GM23338 (cell line): ENCODE results near the gene GADD45B. TPM values are rescaled to one million over a fixed set of nuclear protein-coding genes. Genes with fewer than 3 reads are reported as not detected.
"Not testable (repeated sequence)": the region's sequence is repeated elsewhere in the genome, so short reads cannot be mapped to it uniquely, and the experiment has no call there.

Experiments used
- ATAC-seq: fragments of 200-7000 bp; cut with Tn5 transposase; 3 replicates; pipeline ENCODE4 v1.9.1; 2020
- DNase-seq: peaks from one replicate; pipeline ENCODE4 v3.0.0-alpha.2; 2015; ENCODE audit warnings: low spot score
- H2AFZ ChIP-seq: fragments of 200-600 bp; sonication (generic); 2 replicates; pipeline ENCODE4 v1.8.0; 2016; ENCODE audit warnings: antibody characterized with exemption, mild to moderate bottlenecking, moderate library complexity
- H3F3A ChIP-seq: fragments of 200-600 bp; sonication (generic); replicated peaks from 2 replicates; pipeline ENCODE4 v1.8.0; 2017; ENCODE audit warnings: antibody characterized with exemption, mixed run types, low read depth
- H3K27ac ChIP-seq: fragments of 200-600 bp; sonication (generic); 2 replicates; pipeline ENCODE4 v1.6.1; 2016; ENCODE audit warnings: low read depth
- H3K27me3 ChIP-seq: fragments of 200-600 bp; sonication (generic); 2 replicates; pipeline ENCODE4 v1.8.0; 2016; ENCODE audit warnings: mild to moderate bottlenecking, mixed run types, moderate library complexity; ENCODE audit not compliant: insufficient read depth
- H3K36me3 ChIP-seq: fragments of 200-600 bp; sonication (generic); 2 replicates; pipeline ENCODE4 v1.8.0; 2016; ENCODE audit warnings: mild to moderate bottlenecking; ENCODE audit not compliant: insufficient read depth
- H3K4me1 ChIP-seq: fragments of 200-600 bp; sonication (generic); 2 replicates; pipeline ENCODE4 v1.8.0; 2016; ENCODE audit warnings: mild to moderate bottlenecking, moderate library complexity; ENCODE audit not compliant: insufficient read depth
- H3K4me2 ChIP-seq: fragments of 200-600 bp; sonication (generic); 2 replicates; pipeline ENCODE4 v1.7.1; 2017; ENCODE audit warnings: mixed run types
- H3K4me3 ChIP-seq: fragments of 200-600 bp; sonication (generic); 2 replicates; pipeline ENCODE4 v1.6.1; 2016; ENCODE audit warnings: mixed run types
- H3K79me2 ChIP-seq: fragments of 200-600 bp; sonication (generic); replicated peaks from 2 replicates; pipeline ENCODE4 v1.8.0; 2017; ENCODE audit warnings: mild to moderate bottlenecking; ENCODE audit not compliant: insufficient read depth
- H3K9me2 ChIP-seq: fragments of 200-600 bp; sonication (generic); 2 replicates; pipeline ENCODE4 v1.8.0; 2017; ENCODE audit not compliant: insufficient read depth
- H4K20me1 ChIP-seq: fragments of 200-600 bp; sonication (generic); replicated peaks from 2 replicates; pipeline ENCODE4 v1.8.0; 2017; ENCODE audit warnings: mild to moderate bottlenecking; ENCODE audit not compliant: insufficient read depth
- H3K27ac Mint-ChIP-seq: 2 replicates; pipeline ENCODE4 v1.8.0; 2020; ENCODE audit warnings: inconsistent platforms, mild to moderate bottlenecking, moderate library complexity, mixed read lengths
- H3K27me3 Mint-ChIP-seq: 3 replicates; pipeline ENCODE4 v1.8.0; 2022; ENCODE audit warnings: low read depth, mild to moderate bottlenecking, moderate library complexity, mixed read lengths, inconsistent platforms; ENCODE audit not compliant: insufficient read depth, poor library complexity
- H3K36me3 Mint-ChIP-seq: 3 replicates; pipeline ENCODE4 v1.8.0; 2021; ENCODE audit warnings: low read depth, mild to moderate bottlenecking, inconsistent platforms, moderate library complexity, mixed read lengths
- H3K4me1 Mint-ChIP-seq: 3 replicates; pipeline ENCODE4 v1.8.0; 2020; ENCODE audit warnings: mild to moderate bottlenecking, inconsistent platforms, mixed read lengths
- H3K4me3 Mint-ChIP-seq: 3 replicates; pipeline ENCODE4 v1.8.0; 2021; ENCODE audit warnings: moderate library complexity, mild to moderate bottlenecking, inconsistent platforms, mixed read lengths
- H3K9me3 Mint-ChIP-seq: 3 replicates; pipeline ENCODE4 v1.8.0; 2020; ENCODE audit warnings: moderate library complexity, mild to moderate bottlenecking, inconsistent platforms, mixed read lengths
- CREB1 ChIP-seq: fragments of 250-450 bp; sonication (Bioruptor Pico); IDR thresholded peaks from 2 replicates; pipeline ENCODE4 v1.5.0; 2020; ENCODE audit warnings: low read depth, mild to moderate bottlenecking, moderate library complexity
- EZH2 ChIP-seq: fragments of 200-600 bp; sonication (generic); IDR thresholded peaks from one replicate; pipeline ENCODE4 v1.8.0; 2017; ENCODE audit warnings: antibody characterized with exemption, mild to moderate bottlenecking, low read depth; ENCODE audit not compliant: unreplicated experiment
- EZH2phosphoT487 ChIP-seq: fragments of 200-600 bp; sonication (generic); IDR thresholded peaks from one replicate; pipeline ENCODE4 v1.8.1; 2018; ENCODE audit warnings: antibody characterized with exemption; ENCODE audit not compliant: unreplicated experiment
- JUNB ChIP-seq: IDR thresholded peaks from one replicate; pipeline ENCODE4 v1.6.1; 2016; ENCODE audit warnings: antibody characterized with exemption; ENCODE audit not compliant: unreplicated experiment
- NANOG ChIP-seq: IDR thresholded peaks from 2 replicates; pipeline ENCODE4 v1.6.1; 2016; ENCODE audit warnings: antibody characterized with exemption, borderline replicate concordance
- POLR2AphosphoS5 ChIP-seq: IDR thresholded peaks from 2 replicates; pipeline ENCODE4 v1.6.1; 2016; ENCODE audit warnings: antibody characterized with exemption, low read depth
- STAT1 ChIP-seq: IDR thresholded peaks from one replicate; pipeline ENCODE4 v1.6.1; 2016; ENCODE audit warnings: antibody characterized with exemption; ENCODE audit not compliant: unreplicated experiment
- ZNF114 ChIP-seq: fragments of 250-450 bp; sonication (Bioruptor Pico); IDR thresholded peaks from 2 replicates; pipeline ENCODE4 v1.5.0; 2020; ENCODE audit warnings: mild to moderate bottlenecking, moderate library complexity
- ZNF331 ChIP-seq: fragments of 250-450 bp; sonication (Bioruptor Pico); IDR thresholded peaks from 2 replicates; pipeline ENCODE4 v1.5.0; 2020; ENCODE audit warnings: low read depth, mild to moderate bottlenecking, moderate library complexity
- polyA plus RNA-seq: library from polyadenylated mRNA; unstranded; fragments of >200 nt; fragmentation: Nextera tagmentation; extraction: Ambion mirVana; gene quantifications from 2 replicates; pipeline ENCODE4 v1.2.1, GENCODE V29; 2016
- total RNA-seq: library from RNA; depleted of rRNA; stranded (reverse); fragments of >200 nt; shearing (Covaris generic); gene quantifications from 2 replicates; pipeline ENCODE4 v1.2.3, GENCODE V29; 2014
- TF ChIP-seq, protein P1 (sequence below), 2 experiments: fragments of 200-600 bp in 1 of 2; sonication (generic) in 1 of 2; conservative IDR thresholded peaks; 2 replicates each; pipeline versions ENCODE4 v1.5.1 to v1.6.1; 2016 to 2017; ENCODE audit warnings: antibody characterized with exemption in 2 of 2, low read depth in 2 of 2, mild to moderate bottlenecking in 2 of 2, moderate library complexity in 1 of 2
- TF ChIP-seq, protein P2 (sequence below): IDR thresholded peaks from 2 replicates; pipeline ENCODE4 v1.6.1; 2016; ENCODE audit warnings: antibody characterized with exemption

GADD45B gene
- total and polyA plus RNA-seq, 2 experiments from 2014 or later, result 12.3 to 16.6 TPM

DNA sequence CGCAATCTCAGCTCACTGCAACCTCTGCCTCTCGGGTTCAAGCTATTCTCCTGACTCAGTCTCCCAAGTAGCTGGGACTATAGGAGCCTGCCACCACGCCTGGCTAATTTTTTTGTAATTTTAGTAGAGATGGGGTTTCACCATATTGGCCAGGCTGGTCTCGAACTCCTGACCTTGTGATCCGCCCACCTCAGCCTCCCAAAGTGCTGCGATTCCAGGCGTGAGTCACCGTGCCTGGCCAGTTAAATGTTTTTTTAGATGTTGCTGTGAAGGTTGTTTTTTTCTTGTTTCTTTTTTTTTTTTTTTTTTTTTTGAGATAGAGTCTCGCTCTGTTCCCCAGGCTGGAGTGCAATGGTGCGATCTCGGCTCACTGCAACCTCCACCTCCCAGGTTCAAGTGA lies 42.9 kb downstream of the GADD45B start:
- ATAC-seq, H3K36me3 ChIP-seq, H3K27me3 ChIP-seq, H3K9me2 ChIP-seq, H3K27ac Mint-ChIP-seq, H3K9me3 Mint-ChIP-seq, H3K79me2 ChIP-seq, H3K4me3 ChIP-seq, H3K36me3 Mint-ChIP-seq, H4K20me1 ChIP-seq, H3F3A ChIP-seq, H3K4me3 Mint-ChIP-seq, H3K27ac ChIP-seq, H3K4me1 ChIP-seq, H2AFZ ChIP-seq, H3K4me2 ChIP-seq, DNase-seq, H3K4me1 Mint-ChIP-seq: not testable (repeated sequence)
- peaks cover 11% of the 10 kb centered on the region for H3K27me3 Mint-ChIP-seq

DNA sequence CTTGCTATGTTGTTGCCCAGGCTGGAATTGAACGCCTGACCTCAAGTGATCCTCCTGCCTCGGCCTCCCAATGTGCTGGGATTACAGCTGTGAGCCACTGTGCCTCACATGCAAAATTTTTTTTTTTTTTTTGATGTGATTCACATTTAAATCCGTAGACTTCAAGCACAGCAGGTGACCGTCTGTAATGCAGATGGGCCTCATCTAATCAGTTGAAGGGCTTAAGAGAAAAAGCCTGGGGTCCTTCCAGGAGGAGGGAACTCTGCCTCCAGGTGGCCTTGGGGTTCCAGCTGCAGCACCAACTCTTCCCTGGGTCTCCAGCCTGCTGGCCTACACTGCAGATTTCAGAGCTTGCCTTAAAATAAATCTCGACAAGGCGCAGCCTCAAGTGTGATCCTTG lies 43.6 kb downstream of the GADD45B start:
- Histone ChIP-seq H2AFZ (no peak overlapping the region), H3K4me2 (no peak overlapping the region), H4K20me1 (no peaks in the 10 kb centered on the region), H3K36me3 (no peaks in the 10 kb centered on the region), H3K79me2 (no peaks in the 10 kb centered on the region), H3K4me1 (0 out of 2 replicates have a peak, but pooled peaks cover 6% of the 10 kb centered on the region), H3K27ac (no peak overlapping the region), H3K4me3 (no peak overlapping the region), H3K9me2 (no peaks in the 10 kb centered on the region), H3F3A (peaks cover 9% of the 10 kb centered on the region), H3K27me3 (no peaks in the 10 kb centered on the region)
- peaks cover 4% of the 10 kb centered on the region; the same call in 2 of the 3 replicates for H3K4me1 Mint-ChIP-seq
- H3K27me3 Mint-ChIP-seq, result peaks cover 11% of the 10 kb centered on the region
- H3K9me3 Mint-ChIP-seq, result no peaks in the 10 kb centered on the region; the same call in 2 of the 3 replicates
- no peak overlapping the region for H3K27ac Mint-ChIP-seq
- H3K36me3 Mint-ChIP-seq, result no peaks in the 10 kb centered on the region
- ATAC-seq (no peak), DNase-seq (no peak)
- no peak overlapping the region for H3K4me3 Mint-ChIP-seq
- TF ChIP-seq, protein P1, sequence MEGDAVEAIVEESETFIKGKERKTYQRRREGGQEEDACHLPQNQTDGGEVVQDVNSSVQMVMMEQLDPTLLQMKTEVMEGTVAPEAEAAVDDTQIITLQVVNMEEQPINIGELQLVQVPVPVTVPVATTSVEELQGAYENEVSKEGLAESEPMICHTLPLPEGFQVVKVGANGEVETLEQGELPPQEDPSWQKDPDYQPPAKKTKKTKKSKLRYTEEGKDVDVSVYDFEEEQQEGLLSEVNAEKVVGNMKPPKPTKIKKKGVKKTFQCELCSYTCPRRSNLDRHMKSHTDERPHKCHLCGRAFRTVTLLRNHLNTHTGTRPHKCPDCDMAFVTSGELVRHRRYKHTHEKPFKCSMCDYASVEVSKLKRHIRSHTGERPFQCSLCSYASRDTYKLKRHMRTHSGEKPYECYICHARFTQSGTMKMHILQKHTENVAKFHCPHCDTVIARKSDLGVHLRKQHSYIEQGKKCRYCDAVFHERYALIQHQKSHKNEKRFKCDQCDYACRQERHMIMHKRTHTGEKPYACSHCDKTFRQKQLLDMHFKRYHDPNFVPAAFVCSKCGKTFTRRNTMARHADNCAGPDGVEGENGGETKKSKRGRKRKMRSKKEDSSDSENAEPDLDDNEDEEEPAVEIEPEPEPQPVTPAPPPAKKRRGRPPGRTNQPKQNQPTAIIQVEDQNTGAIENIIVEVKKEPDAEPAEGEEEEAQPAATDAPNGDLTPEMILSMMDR (conservative IDR thresholded peaks at IDR 0.05; ENCODE audit: low read depth in 2 of 2), result no peak
- TF ChIP-seq JUNB (no peak), STAT1 (no peak), EZH2 (no peak), EZH2phosphoT487 (no peak), CREB1 (no peak), ZNF114 (CRISPR knock-in tag) (no peak), ZNF331 (no peak), POLR2AphosphoS5 (no peak), NANOG (no peak)
- TF ChIP-seq, protein P2, sequence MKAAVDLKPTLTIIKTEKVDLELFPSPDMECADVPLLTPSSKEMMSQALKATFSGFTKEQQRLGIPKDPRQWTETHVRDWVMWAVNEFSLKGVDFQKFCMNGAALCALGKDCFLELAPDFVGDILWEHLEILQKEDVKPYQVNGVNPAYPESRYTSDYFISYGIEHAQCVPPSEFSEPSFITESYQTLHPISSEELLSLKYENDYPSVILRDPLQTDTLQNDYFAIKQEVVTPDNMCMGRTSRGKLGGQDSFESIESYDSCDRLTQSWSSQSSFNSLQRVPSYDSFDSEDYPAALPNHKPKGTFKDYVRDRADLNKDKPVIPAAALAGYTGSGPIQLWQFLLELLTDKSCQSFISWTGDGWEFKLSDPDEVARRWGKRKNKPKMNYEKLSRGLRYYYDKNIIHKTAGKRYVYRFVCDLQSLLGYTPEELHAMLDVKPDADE, result no peak
